H1 (cell line): ENCODE data around the gene NFATC4. TPM values are rescaled to one million over a fixed set of nuclear protein-coding genes. Genes with fewer than 3 reads are reported as not detected.

Experiments
- BRCA1 ChIP-seq: IDR thresholded peaks from 2 replicates; pipeline ENCODE4 v1.6.1; 2012; ENCODE audit warnings: low read depth, low read length, improper control_type of control experiment
- CBX8 ChIP-seq: fragments of 300-800, 300-1000 bp; sonication (generic); IDR thresholded peaks from 2 replicates; pipeline ENCODE4 v1.7.1; 2016; ENCODE audit warnings: low read depth, low read length, borderline replicate concordance
- GTF2F1 ChIP-seq: IDR thresholded peaks from 2 replicates; pipeline ENCODE4 v1.6.1; 2012; ENCODE audit warnings: low read depth, low read length, improper control_type of control experiment, borderline replicate concordance
- NANOG ChIP-seq: IDR thresholded peaks from 2 replicates; pipeline ENCODE4 v1.6.1; 2011; ENCODE audit warnings: low read length, low read depth, mild to moderate bottlenecking, inconsistent platforms; ENCODE audit not compliant: insufficient read depth, poor library complexity, severe bottlenecking
- PHF8 ChIP-seq: fragments of 200-600 bp; sonication (generic); conservative IDR thresholded peaks from 2 replicates; pipeline ENCODE4 v1.7.1; 2012; ENCODE audit warnings: low read depth, mild to moderate bottlenecking, inconsistent platforms, low read length, moderate library complexity
- RNF2 ChIP-seq: fragments of 200-900, 300-1000 bp; sonication (generic); IDR thresholded peaks from 2 replicates; pipeline ENCODE4 v1.7.1; 2016; ENCODE audit warnings: borderline replicate concordance, low read depth, mild to moderate bottlenecking, antibody characterized with exemption, low read length; ENCODE audit not compliant: poor library complexity, severe bottlenecking; ENCODE audit errors: missing control alignments
- SIN3A ChIP-seq, 2 experiments: IDR thresholded peaks in 1 of 2; conservative IDR thresholded peaks in 1 of 2; 2 replicates each; pipeline ENCODE4 v1.6.1; 2011 to 2012; ENCODE audit warnings: low read length in 2 of 2, improper control_type of control experiment in 1 of 2, low read depth in 1 of 2, mild to moderate bottlenecking in 1 of 2
- YY1 ChIP-seq: IDR thresholded peaks from 2 replicates; pipeline ENCODE4 v1.6.1; 2011; ENCODE audit warnings: low read depth, mild to moderate bottlenecking, low read length
- polyA plus RNA-seq, 7 experiments: library from polyadenylated mRNA; depleted of rRNA in 3 of 7; stranded (reverse) in 5 of 7; unstranded in 2 of 7; fragments of >200 nt in 5 of 7; fragments of 200-250 nt in 2 of 7; gene quantifications; 1 replicate in 5 of 7; 2 replicates in 1 of 7; 4 replicates in 1 of 7; pipeline versions ENCODE4 v1.2.1 to v1.2.3, GENCODE V29; 2011 to 2013; ENCODE audit warnings: missing spikeins in 2 of 7, mixed read lengths in 2 of 7
- total RNA-seq: library from RNA; stranded (reverse); fragmentation: NEBNext Ultra II Directional; extraction: Animal tissue kit (Norgen Biotek cat#: 25700); gene quantifications from 2 replicates; pipeline ENCODE4 v1.2.1, GENCODE V29; 2021

NFATC4 gene
- total and polyA plus RNA-seq, 2 of the 8 experiments (the other 6 are each of a cell fraction or from before 2014, with no cell fraction given): 47.3 to 50.3 TPM

DNA sequence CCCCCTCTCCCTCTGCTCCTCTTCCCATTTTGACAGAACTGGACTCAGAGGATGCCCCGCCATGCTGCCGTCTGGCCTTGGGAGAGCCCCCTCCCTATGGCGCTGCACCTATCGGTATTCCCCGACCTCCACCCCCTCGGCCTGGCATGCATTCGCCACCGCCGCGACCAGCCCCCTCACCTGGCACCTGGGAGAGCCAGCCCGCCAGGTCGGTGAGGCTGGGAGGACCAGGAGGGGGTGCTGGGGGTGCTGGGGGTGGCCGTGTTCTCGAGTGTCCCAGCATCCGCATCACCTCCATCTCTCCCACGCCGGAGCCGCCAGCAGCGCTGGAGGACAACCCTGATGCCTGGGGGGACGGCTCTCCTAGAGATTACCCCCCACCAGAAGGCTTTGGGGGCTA is 1.5 kb downstream of the NFATC4 start (continued):
- TF ChIP-seq RNF2 (no peak), BRCA1 (no peak), SIN3A (conservative IDR thresholded peaks at IDR 0.05 in 1 of 2, IDR thresholded peaks at IDR 0.05 in 1 of 2; ENCODE audit: low read depth in 1 of 2, low read length in 2 of 2) (no peak), YY1 (no peak), GTF2F1 (no peak), NANOG (no peak), PHF8 (no peak), CBX8 (no peak)
